ENCODE measurements around the gene WDPCP.
"Not testable (repeated sequence)": the region's sequence is repeated elsewhere in the genome, so short reads cannot be mapped to it uniquely, and the experiment has no call there.

The WDPCP gene

DNA sequence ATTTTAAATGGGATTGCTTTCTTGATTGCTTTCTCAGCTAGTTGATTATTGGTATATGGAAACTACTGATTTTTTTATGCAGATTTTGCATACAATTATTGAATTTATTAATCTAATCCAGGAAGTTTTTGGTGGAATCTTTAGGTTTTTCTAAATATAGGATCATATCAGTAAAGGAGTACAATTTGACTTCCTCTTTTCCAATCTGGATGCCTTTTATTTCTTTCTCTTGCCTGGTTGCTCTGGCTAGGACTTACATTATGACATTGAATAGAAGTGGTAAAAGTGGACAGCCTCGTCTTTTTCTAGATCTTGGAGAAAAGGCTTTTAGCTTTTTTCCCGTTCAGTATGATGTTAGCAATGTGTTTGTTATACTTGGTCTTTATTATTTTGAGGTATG is 486.3 kb downstream of the WDPCP start:
- no peak for DNase-seq (ENCODE audit: low read depth)

- no peak for DNase-seq (ENCODE audit: low read depth)
Measured at GRCh38 chr2:63099032-63099431, 489.2 kb downstream of the WDPCP start.

DNA sequence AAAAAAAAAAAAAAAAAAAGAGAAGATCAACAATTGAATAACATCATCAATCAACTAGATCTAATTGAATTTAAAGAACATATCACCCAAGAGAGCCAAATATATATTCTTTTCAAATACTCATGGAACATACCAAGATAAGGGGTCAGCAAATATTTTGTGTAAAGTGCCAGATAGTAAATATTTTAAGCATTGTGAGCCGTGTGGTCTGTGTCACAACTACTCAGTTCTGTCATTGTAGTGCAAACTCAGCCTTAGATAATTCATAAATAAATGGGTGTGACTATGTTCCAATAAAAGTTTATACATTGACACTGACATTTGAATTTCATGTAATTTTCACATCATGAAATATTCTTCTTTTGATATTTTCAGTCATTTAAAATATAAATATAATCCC is 491.8 kb downstream of the WDPCP start:
- DNase-seq (ENCODE audit: low read depth): no peak

DNA sequence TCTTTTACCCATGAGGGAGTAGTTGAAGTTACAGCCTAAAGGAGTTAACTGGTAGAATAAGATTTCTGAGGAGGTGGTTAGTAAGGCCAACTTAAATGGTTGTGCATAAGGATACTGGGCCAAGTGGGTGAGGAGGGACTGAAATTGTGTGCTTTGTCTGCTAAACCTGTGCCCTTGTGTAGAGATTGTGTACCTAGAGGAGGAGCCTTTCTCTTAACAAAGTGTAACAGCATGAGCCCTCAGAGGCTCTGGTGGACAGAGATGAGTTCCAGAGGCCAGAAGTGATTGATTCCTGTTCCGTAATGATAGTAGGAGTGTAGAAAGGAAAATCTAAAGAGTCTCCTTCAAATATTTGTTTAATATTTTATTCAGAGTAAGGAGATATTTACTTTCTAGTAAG is 494.8 kb downstream of the WDPCP start:
- no peak for DNase-seq (ENCODE audit: low read depth)

DNA sequence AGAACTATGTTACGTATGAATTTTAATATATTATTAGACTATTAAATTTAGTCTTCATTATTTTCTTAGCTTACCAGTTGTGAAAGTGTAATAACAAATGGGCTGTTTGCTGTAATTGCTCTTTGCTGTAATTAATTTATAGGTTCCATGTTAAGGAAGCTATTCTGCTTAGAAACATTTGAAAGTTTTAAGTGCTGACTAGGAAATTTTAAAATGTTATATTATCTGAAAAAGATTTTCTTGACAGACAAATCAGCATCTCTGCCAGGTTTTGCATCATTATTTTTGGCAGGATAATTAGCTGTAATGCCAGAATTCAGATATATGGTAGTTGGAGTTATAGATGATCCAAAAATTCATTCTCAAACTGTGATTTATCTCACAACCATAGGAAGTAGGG is 495.4 kb downstream of the WDPCP start:
- no peak for DNase-seq (ENCODE audit: low read depth)

GRCh38 chr2:63092401-63092800 is 495.9 kb downstream of the WDPCP start:
- DNase-seq (ENCODE audit: low read depth): no peak

DNA sequence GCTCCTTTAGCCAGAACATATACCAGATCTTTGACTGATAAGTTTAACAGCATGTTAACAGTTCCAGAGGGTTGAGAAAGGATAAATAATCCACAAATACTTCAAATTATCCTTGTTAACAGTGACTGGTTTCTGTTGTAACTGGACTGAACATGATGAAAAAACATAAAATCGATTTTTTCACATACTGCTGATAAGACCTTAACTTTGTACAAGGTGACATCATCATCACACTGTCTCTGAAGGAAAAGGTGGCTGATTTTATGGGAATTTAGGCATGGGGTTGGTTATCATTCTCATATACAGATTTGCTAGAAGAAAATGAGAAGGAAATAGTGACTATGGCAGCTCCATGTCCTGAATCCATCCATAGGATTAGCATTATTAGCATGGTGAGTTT is 501.6 kb downstream of the WDPCP start:
- DNase-seq (ENCODE audit: low read depth): no peak

DNA sequence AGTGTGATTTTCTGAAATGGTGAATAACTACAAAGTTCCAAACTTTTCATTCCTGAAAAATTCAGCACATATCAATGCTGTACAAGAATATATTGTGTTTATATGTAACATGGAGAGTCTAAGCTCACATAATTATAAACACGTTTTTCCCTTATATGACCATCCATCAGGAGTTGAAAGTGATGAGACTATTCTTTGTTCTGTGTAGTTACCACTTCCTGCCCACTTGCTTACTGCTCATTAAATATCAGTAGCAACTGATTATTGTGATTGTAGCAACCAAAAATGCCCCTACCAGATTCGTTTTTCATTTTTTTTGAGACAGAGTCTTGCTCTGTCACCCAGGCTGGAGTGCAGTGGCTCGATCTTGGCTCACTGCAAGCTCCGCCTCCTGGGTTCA is 506.9 kb downstream of the WDPCP start:
- no peak for DNase-seq (ENCODE audit: low read depth)

- DNase-seq (ENCODE audit: low read depth): peak; percentile 23
Measured at GRCh38 chr2:63078852-63079606, 509.2 kb downstream of the WDPCP start.

DNA sequence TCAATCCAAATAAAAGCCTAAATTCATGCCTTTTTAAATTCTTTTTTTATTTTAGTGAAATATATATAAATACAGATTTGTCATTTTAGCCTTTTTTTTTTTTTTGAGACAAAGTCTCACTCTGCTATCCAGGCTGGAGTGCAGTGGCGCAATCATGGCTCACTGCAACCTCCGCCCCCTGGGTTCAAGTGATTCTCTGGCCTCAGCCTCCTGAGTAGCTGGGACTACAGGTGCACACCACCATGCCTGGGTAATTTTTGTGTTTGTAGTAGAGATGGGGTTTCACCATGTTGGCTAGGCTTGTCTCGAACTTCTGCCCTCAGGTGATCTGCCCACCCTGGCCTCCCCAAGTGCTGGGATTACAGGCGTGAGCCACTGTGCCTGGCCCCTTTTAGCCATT is 513.9 kb downstream of the WDPCP start:
- DNase-seq (ENCODE audit: low read depth): not testable (repeated sequence)

- no peak for DNase-seq (ENCODE audit: low read depth)
Measured at GRCh38 chr2:63073994-63074393, 514.3 kb downstream of the WDPCP start.

DNA sequence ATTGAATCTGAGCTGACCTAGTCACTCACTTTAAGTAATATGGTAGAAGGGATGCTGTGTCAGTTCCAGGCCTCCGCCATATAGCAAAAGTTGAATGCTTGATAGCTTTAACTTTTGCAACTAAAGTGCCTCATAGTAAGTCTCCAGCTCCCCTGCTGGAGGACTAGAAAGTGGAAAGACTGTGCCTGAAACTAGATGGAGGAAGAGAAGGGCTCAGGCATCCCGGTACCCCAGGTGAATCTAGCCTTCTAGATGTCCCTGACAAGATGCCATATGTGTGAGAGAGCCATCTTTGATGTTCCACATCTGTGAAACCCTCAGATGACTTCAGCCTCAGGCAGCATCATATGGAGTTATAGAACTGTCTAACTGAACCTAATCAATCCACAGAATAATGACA is 516.6 kb downstream of the WDPCP start:
- no peak for DNase-seq (ENCODE audit: low read depth)

Measured in iris pigment epithelial cell (primary cell).